AG04450 (cell line): ENCODE results near the gene ZNF530. TPM values are rescaled to one million over a fixed set of nuclear protein-coding genes. Genes with fewer than 3 reads are reported as not detected.
A peak's percentile ranks its signal among the peaks of the same experiment; 100 is the strongest.

Experiments used
- CTCF ChIA-PET: fragments of 300-600, 350-600 bp; formaldehyde crosslinking; extraction: SDS; loops from one replicate; lab custom pipeline; 2022; ENCODE audit warnings: antibody characterized with exemption, inconsistent platforms; lab: Charles Lee
- POLR2A ChIA-PET: fragments of 350-600 bp; formaldehyde crosslinking; extraction: SDS; loops from one replicate; lab custom pipeline; 2021; ENCODE audit warnings: antibody characterized with exemption, inconsistent platforms; lab: Yijun Ruan, JAX
- DNase-seq: peaks from one replicate; pipeline ENCODE4 v3.0.0-alpha.2; 2011; ENCODE audit warnings: low read depth, low spot score
- H3K27ac ChIP-seq: one replicate; pipeline ENCODE4 v1.5.1; 2012; ENCODE audit warnings: low read depth, low read length, control low read depth
- H3K27me3 ChIP-seq: one replicate; pipeline ENCODE4 v1.6.0; 2012; ENCODE audit warnings: low read length; ENCODE audit not compliant: control insufficient read depth, insufficient read depth
- H3K4me3 ChIP-seq: 2 replicates; pipeline ENCODE4 v1.5.1; 2011; ENCODE audit warnings: mild to moderate bottlenecking, low read depth, low read length, control low read depth
- H3K9me3 ChIP-seq: 2 replicates; pipeline ENCODE4 v1.5.1; 2012; ENCODE audit warnings: low read length; ENCODE audit not compliant: control insufficient read depth, insufficient read depth
- polyA plus RNA-seq: library from polyadenylated mRNA; depleted of rRNA; stranded (reverse); fragments of >200 nt; gene quantifications from 2 replicates; pipeline ENCODE4 v1.2.3, GENCODE V29; 2011
- TF ChIP-seq, protein P1 (sequence below): IDR thresholded peaks from 2 replicates; pipeline ENCODE4 v1.5.1; 2011; ENCODE audit warnings: low read depth, low read length, control low read depth, inconsistent platforms

ZNF530 gene
- polyA plus RNA-seq, 1 experiment: 1.3 TPM

DNA sequence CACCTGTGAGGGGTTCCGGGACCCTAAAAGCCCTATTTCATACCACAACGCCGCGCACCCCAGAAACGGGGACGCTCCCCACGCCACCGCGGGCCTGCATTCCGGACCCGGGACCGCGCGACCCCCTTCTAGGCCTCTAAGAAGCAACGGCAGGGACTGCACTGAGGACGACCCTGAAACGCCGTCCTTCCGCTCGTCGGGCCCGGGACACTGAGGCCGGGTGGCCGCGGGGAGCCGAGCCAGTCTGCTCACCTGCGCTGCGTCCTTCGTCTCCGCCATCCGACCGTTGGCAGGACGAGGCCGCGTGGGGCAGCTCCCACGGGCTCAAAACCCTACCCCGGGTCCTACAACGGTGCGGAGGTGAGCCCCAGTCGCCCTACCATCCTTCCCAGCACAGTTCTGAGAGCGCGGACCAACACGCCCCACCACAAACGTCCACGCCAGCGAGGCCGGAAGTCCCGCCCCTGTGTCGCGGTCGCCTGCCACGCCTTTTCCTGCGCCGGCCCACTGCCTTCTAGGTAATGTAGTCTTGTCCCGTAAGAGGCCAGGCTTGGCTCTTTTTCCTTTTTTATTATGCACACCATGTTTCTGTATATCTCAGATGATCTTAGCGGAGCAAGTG, 40.2 kb upstream of the ZNF530 start, which contains the start of gene ZNF550:
TSS of gene ZNF550 (minus strand) at position 460 of the 622 bp plus-strand sequence. CDS start at position 279, 181 bp downstream.
- POLR2A ChIA-PET: interaction anchor here (0.6 kb wide), 2 partner anchors 211 to 260 kb away, joined by 3 to 4 read pairs; no protein-coding TSS in a partner anchor
- CTCF ChIA-PET: no interaction called here

DNA sequence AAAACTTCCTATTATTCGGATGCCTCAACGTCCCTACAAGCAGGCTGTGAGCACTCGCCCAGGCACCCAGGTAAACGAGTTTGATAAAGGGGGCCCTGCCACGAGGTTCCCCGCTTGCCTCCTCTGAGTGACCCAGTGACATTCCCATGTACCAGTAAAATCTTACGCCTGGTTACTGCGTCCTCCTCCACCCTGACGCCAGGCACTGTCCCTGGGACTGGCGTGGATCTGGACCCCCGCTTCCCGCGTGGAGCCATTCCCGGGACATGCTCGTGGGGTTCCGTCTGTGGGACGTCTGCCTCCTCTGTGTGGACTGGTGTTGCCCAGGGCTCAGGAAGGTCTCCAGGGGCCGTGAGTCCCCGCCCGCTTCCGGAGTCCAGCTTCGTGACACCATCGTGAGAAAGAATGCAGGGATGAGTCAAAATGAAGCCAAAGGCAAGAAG, 39.6 kb upstream of the ZNF530 start:
- TF ChIP-seq, protein P1, sequence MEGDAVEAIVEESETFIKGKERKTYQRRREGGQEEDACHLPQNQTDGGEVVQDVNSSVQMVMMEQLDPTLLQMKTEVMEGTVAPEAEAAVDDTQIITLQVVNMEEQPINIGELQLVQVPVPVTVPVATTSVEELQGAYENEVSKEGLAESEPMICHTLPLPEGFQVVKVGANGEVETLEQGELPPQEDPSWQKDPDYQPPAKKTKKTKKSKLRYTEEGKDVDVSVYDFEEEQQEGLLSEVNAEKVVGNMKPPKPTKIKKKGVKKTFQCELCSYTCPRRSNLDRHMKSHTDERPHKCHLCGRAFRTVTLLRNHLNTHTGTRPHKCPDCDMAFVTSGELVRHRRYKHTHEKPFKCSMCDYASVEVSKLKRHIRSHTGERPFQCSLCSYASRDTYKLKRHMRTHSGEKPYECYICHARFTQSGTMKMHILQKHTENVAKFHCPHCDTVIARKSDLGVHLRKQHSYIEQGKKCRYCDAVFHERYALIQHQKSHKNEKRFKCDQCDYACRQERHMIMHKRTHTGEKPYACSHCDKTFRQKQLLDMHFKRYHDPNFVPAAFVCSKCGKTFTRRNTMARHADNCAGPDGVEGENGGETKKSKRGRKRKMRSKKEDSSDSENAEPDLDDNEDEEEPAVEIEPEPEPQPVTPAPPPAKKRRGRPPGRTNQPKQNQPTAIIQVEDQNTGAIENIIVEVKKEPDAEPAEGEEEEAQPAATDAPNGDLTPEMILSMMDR: no peak
- POLR2A ChIA-PET: interaction anchor here (0.6 kb wide), 2 partner anchors 210 to 830 kb away, joined by 3 to 4 read pairs; no protein-coding TSS in a partner anchor
- Histone ChIP-seq H3K27me3 (no peaks in the 10 kb centered on the region), H3K4me3 (peak overlapping the region; percentile 98), H3K9me3 (peaks cover 30% of the 10 kb centered on the region), H3K27ac (peak overlapping the region; percentile 81)
- CTCF ChIA-PET: no interaction called here
- DNase-seq: peak; percentile 16

More for the DNA sequence above, 40.2 kb upstream of the ZNF530 start, which contains the start of gene ZNF550:
- Histone ChIP-seq H3K27ac (peak within 1 kb of the TSS; percentile 81), H3K4me3 (peak within 1 kb of the TSS; percentile 98), H3K27me3 (no peaks in the 10 kb centered on the region), H3K9me3 (peaks cover 32% of the 10 kb centered on the region)
- TF ChIP-seq, protein P1: no peak
- peak; percentile 53 for DNase-seq

- H3K9me3 ChIP-seq: peaks cover 46% of the 10 kb centered on the region
- TF ChIP-seq, protein P1: no peak
- ChIA-PET POLR2A (no interaction called here), CTCF (no interaction called here)
- DNase-seq: no peak
- no peaks in the 10 kb centered on the region for H3K27me3 ChIP-seq
- H3K27ac ChIP-seq: no peak overlapping the region
- H3K4me3 ChIP-seq: no peak overlapping the region
Measured at GRCh38 chr19:57563547-57563946, 36.1 kb upstream of the ZNF530 start.

DNA sequence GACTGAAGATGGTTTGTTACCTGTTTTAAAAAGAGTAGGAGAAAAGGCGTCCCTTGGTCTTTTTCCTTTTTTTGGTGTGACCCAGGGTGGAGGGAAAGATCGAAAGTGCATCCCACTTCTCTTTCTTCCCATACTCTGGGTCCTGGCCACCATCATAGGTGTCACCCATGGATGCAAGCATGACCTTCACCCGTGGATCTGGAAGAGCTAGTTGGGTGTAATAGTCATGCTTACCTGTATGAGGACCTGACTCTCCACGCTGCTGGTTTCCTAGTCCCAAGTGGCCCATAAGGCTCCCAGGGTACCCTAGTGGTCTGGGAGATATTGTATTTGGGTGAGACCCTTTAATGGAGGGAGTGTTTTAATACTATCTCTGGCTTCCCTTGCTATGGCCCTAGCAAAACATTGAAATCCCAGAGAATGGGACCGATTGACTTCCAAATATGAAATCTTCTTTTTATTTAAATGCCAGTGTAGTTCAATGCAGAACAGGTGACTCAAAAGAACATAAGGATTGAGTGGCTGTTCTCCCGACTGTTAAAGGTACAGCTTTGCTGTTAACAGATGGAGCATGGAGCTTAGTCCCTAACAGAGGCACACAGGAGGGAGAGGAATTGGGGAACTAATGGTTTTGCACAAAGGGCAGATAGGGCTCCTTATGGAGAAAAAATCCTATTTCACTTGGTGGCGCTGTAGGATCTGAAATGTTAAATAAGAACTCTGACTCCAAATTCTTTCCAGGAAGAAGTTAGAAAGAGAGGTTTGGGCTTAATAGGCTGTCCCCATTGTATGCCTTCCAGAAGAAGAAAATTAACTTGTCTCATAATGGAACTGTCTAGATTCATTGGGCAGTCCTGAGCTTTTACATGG, 33.1 kb upstream of the ZNF530 start:
- POLR2A ChIA-PET: no interaction called here
- Histone ChIP-seq H3K9me3 (peaks cover 63% of the 10 kb centered on the region), H3K4me3 (no peak overlapping the region), H3K27me3 (no peaks in the 10 kb centered on the region), H3K27ac (no peak overlapping the region)
- no peak for DNase-seq
- TF ChIP-seq, protein P1: no peak
- CTCF ChIA-PET: no interaction called here
